ENCODE measurements around the gene FOXP2.

Gene FOXP2

GRCh38 chr7:114418117-114418516 lies 3.5 kb downstream of the FOXP2 start (continued):
- TF ChIP-seq ZNF132 (tag by site-specific recombination; IDR thresholded peaks at IDR 0.05; ENCODE audit: borderline replicate concordance) (no peak), ZNF514 (tag by site-specific recombination; IDR thresholded peaks at IDR 0.05) (no peak), ZNF639 (tag by site-specific recombination; IDR thresholded peaks at IDR 0.05) (peak; percentile 92), ZNF2 (tag by site-specific recombination; IDR thresholded peaks at IDR 0.05) (peak; percentile 85), ZBTB11 (tag by site-specific recombination; conservative IDR thresholded peaks at IDR 0.05; ENCODE audit: low read depth) (no peak), ZNF433 (tag by site-specific recombination; IDR thresholded peaks at IDR 0.05; ENCODE audit: low read depth) (no peak), ZNF302 (tag by site-specific recombination; IDR thresholded peaks at IDR 0.05; ENCODE audit: low read depth) (no peak), ZNF544 (tag by site-specific recombination; IDR thresholded peaks at IDR 0.05) (no peak), ZNF449 (tag by site-specific recombination; IDR thresholded peaks at IDR 0.05) (peak; percentile 44; the same call in 1 of the 2 replicates), ZNF473 (tag by site-specific recombination; IDR thresholded peaks at IDR 0.05) (no peak), ZBTB26 (tag by site-specific recombination; optimal IDR thresholded peaks at IDR 0.05) (no peak), ELK4 (IDR thresholded peaks at IDR 0.05; ENCODE audit: borderline replicate concordance, low read depth, low read length) (no peak), KLF8 (tag by site-specific recombination; IDR thresholded peaks at IDR 0.05) (peak; percentile 60), ZNF157 (tag by site-specific recombination; IDR thresholded peaks at IDR 0.05) (no peak), YY1 (tag by site-specific recombination; IDR thresholded peaks at IDR 0.05) (no peak), ZNF133 (tag by site-specific recombination; IDR thresholded peaks at IDR 0.05) (no peak), ZNF558 (tag by site-specific recombination; IDR thresholded peaks at IDR 0.05) (peak; percentile 72; the same call in 1 of the 2 replicates), ZNF585B (tag by site-specific recombination; IDR thresholded peaks at IDR 0.05) (no peak), ZSCAN5A (tag by site-specific recombination; IDR thresholded peaks at IDR 0.05) (no peak), SETDB1 (IDR thresholded peaks at IDR 0.05; ENCODE audit: insufficient read length, low read length) (no peak), ZNF292 (tag by site-specific recombination; IDR thresholded peaks at IDR 0.05; ENCODE audit: borderline replicate concordance, low read depth) (no peak), ZXDB (tag by site-specific recombination; IDR thresholded peaks at IDR 0.05) (peak; percentile 91), KLF16 (tag by site-specific recombination; IDR thresholded peaks at IDR 0.05) (peak; percentile 56; the same call in 1 of the 2 replicates), ZNF596 (tag by site-specific recombination; IDR thresholded peaks at IDR 0.05) (peak; percentile 73; the same call in 1 of the 2 replicates), ZSCAN16 (tag by site-specific recombination; IDR thresholded peaks at IDR 0.05) (no peak), ZNF670 (tag by site-specific recombination; IDR thresholded peaks at IDR 0.05; ENCODE audit: low read depth) (no peak), ZNF18 (tag by site-specific recombination; IDR thresholded peaks at IDR 0.05) (peak; percentile 86), KLF10 (tag by site-specific recombination; IDR thresholded peaks at IDR 0.05) (peak; percentile 80), MEIS1 (CRISPR knock-in tag; IDR thresholded peaks at IDR 0.05; ENCODE audit: borderline replicate concordance) (0 out of 2 replicates have a peak, but pooled peaks have one; percentile 40), ZNF341 (tag by site-specific recombination; IDR thresholded peaks at IDR 0.05; ENCODE audit: low read depth) (no peak; the same call in 1 of the 2 replicates)

Data from HEK293 (cell line).